HCT116 (cell line): ENCODE results near the gene TBC1D8. TPM values are rescaled to one million over a fixed set of nuclear protein-coding genes. Genes with fewer than 3 reads are reported as not detected.

Experiments used
- ATAC-seq: fragments of 200-7000 bp; cut with Tn5 transposase; 2 replicates; pipeline ENCODE4 v1.9.1; 2020; ENCODE audit warnings: mild to moderate bottlenecking, moderate library complexity
- BruUV-seq: library from RNA; stranded (reverse); fragments of 400-500 nt; replicated peaks from 2 replicates; lab custom pipeline; 2021; lab: Mats Ljungman, UMichigan
- CTCF ChIA-PET: fragments of 300-600 bp; sonication (Branson Sonifier 250); formaldehyde crosslinking; loops from one replicate; lab custom pipeline; 2021; ENCODE audit warnings: antibody characterized with exemption; lab: Charles Lee
- POLR2A ChIA-PET: fragments of 300-600, 350-600 bp; sonication (Branson Sonifier 250); formaldehyde crosslinking; loops from one replicate; lab custom pipeline; 2021; ENCODE audit warnings: antibody characterized with exemption; lab: Charles Lee
- RAD21 ChIA-PET, 2 experiments: fragments of 300-600 bp; sonication (Branson Sonifier 250); formaldehyde crosslinking; loops; one replicate each; lab custom pipeline; 2023; ENCODE audit warnings: low total read pairs in 2 of 2; ENCODE audit not compliant: uncharacterized antibody in 2 of 2, unreplicated experiment in 2 of 2, low non-redundant PET in 1 of 2; lab: Charles Lee
- DNase-seq: peaks from one replicate; pipeline ENCODE4 v3.0.0-alpha.2; 2010; ENCODE audit warnings: low read depth, low spot score
- H2AFZ ChIP-seq: fragments of 200-600 bp; shearing (Covaris generic), sonication (generic); 2 replicates; pipeline ENCODE4 v1.6.1; 2017; ENCODE audit warnings: low read depth, mixed run types, mixed read lengths, antibody characterized with exemption, low read length; ENCODE audit not compliant: poor library complexity, severe bottlenecking
- H3K27ac ChIP-seq: 2 replicates; pipeline ENCODE4 v1.5.1; 2012; ENCODE audit warnings: low read depth, low read length
- H3K27me3 ChIP-seq: fragments of 200-600 bp; sonication (generic); 2 replicates; pipeline ENCODE4 v1.6.1; 2016; ENCODE audit warnings: mixed run types, low read length, mixed read lengths; ENCODE audit not compliant: insufficient read depth
- H3K36me3 ChIP-seq, 2 experiments: fragments of 200-500 bp in 1 of 2; fragments of 200-600 bp in 1 of 2; sonication (Bioruptor generic) in 1 of 2; sonication (generic) in 1 of 2; 2 replicates each; pipeline versions ENCODE4 v1.5.1 to v1.6.1; 2014 to 2016; ENCODE audit warnings: low read length in 2 of 2, inconsistent platforms in 1 of 2, mixed read lengths in 1 of 2, mixed run types in 1 of 2; ENCODE audit not compliant: insufficient read depth in 2 of 2, control insufficient read depth in 1 of 2
- H3K4me1 ChIP-seq, 2 experiments: fragments of 200-600 bp in 1 of 2; sonication (generic) in 1 of 2; 2 replicates each; pipeline versions ENCODE4 v1.5.1 to v1.6.1; 2012 to 2017; ENCODE audit warnings: low read length in 2 of 2, inconsistent platforms in 1 of 2, mild to moderate bottlenecking in 1 of 2, mixed read lengths in 1 of 2, mixed run types in 1 of 2, moderate library complexity in 1 of 2; ENCODE audit not compliant: insufficient read depth in 2 of 2, control insufficient read depth in 1 of 2
- H3K4me2 ChIP-seq: fragments of 200-600 bp; sonication (generic); 2 replicates; pipeline ENCODE4 v1.6.1; 2017; ENCODE audit warnings: mixed run types, low read length, mixed read lengths
- H3K4me3 ChIP-seq, 2 experiments: fragments of 200-600 bp in 1 of 2; sonication (generic) in 1 of 2; replicated peaks in 1 of 2; 2 replicates each; pipeline ENCODE4 v1.5.1; 2011 to 2016; ENCODE audit warnings: low read length in 2 of 2, control low read depth in 1 of 2, low read depth in 1 of 2, mild to moderate bottlenecking in 1 of 2, mixed read lengths in 1 of 2, mixed run types in 1 of 2
- H3K79me2 ChIP-seq: fragments of 200-600 bp; sonication (generic); 2 replicates; pipeline ENCODE4 v1.6.1; 2017; ENCODE audit warnings: mild to moderate bottlenecking, mixed run types, low read length, moderate library complexity, mixed read lengths; ENCODE audit not compliant: insufficient read depth
- H3K9ac ChIP-seq: fragments of 200-600 bp; sonication (generic); 2 replicates; pipeline ENCODE4 v1.6.1; 2016; ENCODE audit warnings: low read length, mixed read lengths
- H3K9me2 ChIP-seq: fragments of 200-600 bp; sonication (generic), shearing (Covaris generic); 2 replicates; pipeline ENCODE4 v1.6.1; 2017; ENCODE audit warnings: mixed run types, mild to moderate bottlenecking, moderate library complexity; ENCODE audit not compliant: insufficient read depth
- H3K9me3 ChIP-seq, 2 experiments: fragments of 200-500 bp in 1 of 2; fragments of 200-600 bp in 1 of 2; sonication (Bioruptor generic) in 1 of 2; sonication (generic) in 1 of 2; 2 replicates each; pipeline ENCODE4 v1.6.1; 2014 to 2017; ENCODE audit warnings: low read length in 2 of 2, mixed read lengths in 2 of 2, inconsistent platforms in 1 of 2, low read depth in 1 of 2, mild to moderate bottlenecking in 1 of 2, mixed run types in 1 of 2, moderate library complexity in 1 of 2; ENCODE audit not compliant: control insufficient read depth in 1 of 2, insufficient read depth in 1 of 2
- H4K20me1 ChIP-seq: fragments of 200-600 bp; sonication (generic), shearing (Covaris generic); 2 replicates; pipeline ENCODE4 v1.6.1; 2017; ENCODE audit warnings: mixed run types, mild to moderate bottlenecking, moderate library complexity; ENCODE audit not compliant: insufficient read depth
- ATF3 ChIP-seq: IDR thresholded peaks from 2 replicates; pipeline ENCODE4 v1.6.1; 2012
- CTCF ChIP-seq, 3 experiments: fragments of 200-600 bp in 1 of 3; sonication (generic) in 1 of 3; IDR thresholded peaks in 2 of 3; conservative IDR thresholded peaks in 1 of 3; 2 replicates each; pipeline ENCODE4 v1.5.1; 2012 to 2017; ENCODE audit warnings: low read depth in 2 of 3, low read length in 2 of 3, antibody characterized with exemption in 1 of 3, borderline replicate concordance in 1 of 3, control low read depth in 1 of 3, mild to moderate bottlenecking in 1 of 3, mixed read lengths in 1 of 3, mixed run types in 1 of 3, moderate library complexity in 1 of 3; ENCODE audit not compliant: insufficient read depth in 1 of 3
- ELF1 ChIP-seq: IDR thresholded peaks from 2 replicates; pipeline ENCODE4 v1.6.1; 2012; ENCODE audit warnings: low read depth, borderline replicate concordance
- EZH2 ChIP-seq: fragments of 200-600 bp; sonication (generic); IDR thresholded peaks from 2 replicates; pipeline ENCODE4 v1.6.1; 2017; ENCODE audit warnings: antibody characterized with exemption, mixed run types
- EZH2phosphoT487 ChIP-seq: fragments of 200-600 bp; IDR thresholded peaks from 2 replicates; pipeline ENCODE4 v1.6.1; 2018; ENCODE audit warnings: antibody characterized with exemption, borderline replicate concordance
- FOSL1 ChIP-seq: IDR thresholded peaks from 2 replicates; pipeline ENCODE4 v1.6.1; 2012; ENCODE audit warnings: low read depth
- JUND ChIP-seq: IDR thresholded peaks from 2 replicates; pipeline ENCODE4 v1.6.1; 2012
- MAX ChIP-seq: IDR thresholded peaks from 2 replicates; pipeline ENCODE4 v1.6.1; 2012
- POLR2A ChIP-seq: IDR thresholded peaks from 2 replicates; pipeline ENCODE4 v1.7.0; 2011; ENCODE audit warnings: borderline replicate concordance; ENCODE audit not compliant: insufficient read depth, insufficient read length; ENCODE audit errors: extremely low read depth
- POLR2AphosphoS5 ChIP-seq: IDR thresholded peaks from 2 replicates; pipeline ENCODE4 v1.6.1; 2011; ENCODE audit warnings: mild to moderate bottlenecking, low read depth, low read length, moderate library complexity
- RAD21 ChIP-seq: IDR thresholded peaks from 2 replicates; pipeline ENCODE4 v1.6.1; 2012; ENCODE audit warnings: low read depth, mild to moderate bottlenecking
- REST ChIP-seq: IDR thresholded peaks from 2 replicates; pipeline ENCODE4 v1.6.1; 2012; ENCODE audit warnings: low read depth
- SIN3A ChIP-seq: IDR thresholded peaks from 2 replicates; pipeline ENCODE4 v1.6.1; 2012; ENCODE audit warnings: low read depth
- SP1 ChIP-seq: IDR thresholded peaks from 2 replicates; pipeline ENCODE4 v1.6.1; 2012; ENCODE audit warnings: low read depth
- SRF ChIP-seq: IDR thresholded peaks from 2 replicates; pipeline ENCODE4 v1.6.1; 2012; ENCODE audit warnings: low read depth
- TCF7L2 ChIP-seq: IDR thresholded peaks from 2 replicates; pipeline ENCODE4 v1.7.0; 2011; ENCODE audit warnings: borderline replicate concordance, inconsistent platforms; ENCODE audit not compliant: insufficient read depth, insufficient read length; ENCODE audit errors: extremely low read depth
- YY1 ChIP-seq: IDR thresholded peaks from 2 replicates; pipeline ENCODE4 v1.6.1; 2011; ENCODE audit warnings: low read length, low read depth, moderate library complexity, mild to moderate bottlenecking; ENCODE audit not compliant: insufficient replicate concordance; ENCODE audit errors: extremely low read depth
- ZBTB33 ChIP-seq: IDR thresholded peaks from 2 replicates; pipeline ENCODE4 v1.6.1; 2011; ENCODE audit warnings: mild to moderate bottlenecking, low read length, moderate library complexity; ENCODE audit not compliant: insufficient replicate concordance; ENCODE audit errors: extremely low read depth
- ZFX ChIP-seq: fragments of 450-650 bp; IDR thresholded peaks from 2 replicates; pipeline ENCODE4 v1.6.1; 2017
- ZNF274 ChIP-seq: fragments of 200-500 bp; sonication (Bioruptor generic); IDR thresholded peaks from 2 replicates; pipeline ENCODE4 v1.6.1; 2014; ENCODE audit warnings: mild to moderate bottlenecking, low read depth, low read length, inconsistent platforms
- intact Hi-C: fragments of 100-400 bp; cut with micrococcal nuclease; formaldehyde crosslinking; loops from 2 replicates; pipeline ENCODE4 v1.10.0; 2022
- total RNA-seq: library from RNA; stranded (reverse); gene quantifications from one replicate; pipeline ENCODE4 v1.2.1, GENCODE V29; 2021; ENCODE audit not compliant: unreplicated experiment

Gene TBC1D8
- total RNA-seq, 1 experiment from 2014 or later = 44.0 TPM

- ChIA-PET POLR2A (no interaction called here), CTCF (no interaction called here), RAD21 (no interaction called here)
- H3K27ac ChIP-seq = no peak overlapping the region
- BruUV-seq = no TSS peak
- TF ChIP-seq POLR2AphosphoS5 = no peak
- no peak for TF ChIP-seq ATF3
- TF ChIP-seq SRF = no peak
- no peak for TF ChIP-seq YY1
- no peak for TF ChIP-seq FOSL1
- no peak for TF ChIP-seq SIN3A
- no peak for TF ChIP-seq CTCF (IDR thresholded peaks at IDR 0.05 in 2 of 3, conservative IDR thresholded peaks at IDR 0.05 in 1 of 3; ENCODE audit: borderline replicate concordance in 1 of 3, insufficient read depth in 1 of 3, low read depth in 2 of 3, low read length in 2 of 3)
- TF ChIP-seq SP1 = no peak
- no peak for TF ChIP-seq ZFX
- TF ChIP-seq EZH2 = no peak
- TF ChIP-seq MAX = no peak
- no peak for TF ChIP-seq ZBTB33
- no peak for TF ChIP-seq RAD21
- TF ChIP-seq TCF7L2 = no peak
- TF ChIP-seq JUND = no peak
- TF ChIP-seq POLR2A = no peak
- no peak for TF ChIP-seq REST
- no peak for TF ChIP-seq EZH2phosphoT487
- TF ChIP-seq ZNF274 = no peak
- no peak for TF ChIP-seq ELF1
- no peaks in the 10 kb centered on the region for H3K9me2 ChIP-seq
- H3K9me3 ChIP-seq = no peaks in the 10 kb centered on the region
- DNase-seq (no peak), ATAC-seq (no peak)
- no peaks in the 10 kb centered on the region for H3K36me3 ChIP-seq
- H3K4me1 ChIP-seq = peaks cover 69 to 79% of the 10 kb centered on the region in 2 experiments
- no peak overlapping the region for H3K4me3 ChIP-seq
- no peaks in the 10 kb centered on the region for H3K27me3 ChIP-seq
- H2AFZ ChIP-seq = no peak overlapping the region
- H3K9ac ChIP-seq = no peak overlapping the region
- intact Hi-C loops = no loop called here
- H4K20me1 ChIP-seq = no peaks in the 10 kb centered on the region
- H3K79me2 ChIP-seq = peaks cover 80% of the 10 kb centered on the region
- H3K4me2 ChIP-seq = no peak overlapping the region
Measured at GRCh38 chr2:101116841-101117552, 34.2 kb downstream of the TBC1D8 start.
